Lung microvascular endothelial cell (primary cell): Measurements from ENCODE around the gene RTTN. TPM values are rescaled to one million over a fixed set of nuclear protein-coding genes. Genes with fewer than 3 reads are reported as not detected.
A peak's percentile ranks its signal among the peaks of the same experiment; 100 is the strongest.
"Not testable (repeated sequence)": the region's sequence is repeated elsewhere in the genome, so short reads cannot be mapped to it uniquely, and the experiment has no call there.

Source experiments
- DNase-seq, 2 donors: peaks; one replicate each; pipeline versions ENCODE4 v3.0.0 to v3.0.0-alpha.2; 2010; ENCODE audit warnings: low read depth in 2 of 2
- total RNA-seq: library from RNA; depleted of rRNA; stranded (reverse); fragments of >200 nt; gene quantifications from 2 replicates; pipeline ENCODE4 v1.2.1, GENCODE V29; 2014

Gene RTTN
- total RNA-seq, 1 donor from 2014 or later, result 14.7 TPM

DNA sequence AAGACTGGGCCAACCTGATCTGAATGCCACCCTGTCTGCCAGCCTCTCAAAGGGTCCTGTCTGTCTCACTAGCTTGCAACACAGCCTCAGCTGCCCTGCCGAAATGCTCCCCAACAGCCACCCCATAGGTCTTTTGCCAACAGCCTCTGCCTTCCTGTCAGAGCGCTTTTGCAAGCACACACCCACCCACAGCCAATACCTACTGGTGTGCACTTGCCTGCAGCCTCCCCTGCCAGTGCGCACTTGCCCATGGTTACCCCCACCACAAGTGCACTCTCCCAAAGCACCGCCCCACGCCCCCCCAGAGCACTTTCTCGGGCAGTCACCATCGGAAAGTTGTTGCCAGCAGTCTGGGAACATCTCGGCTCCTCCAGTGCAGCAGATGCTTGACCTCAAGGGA lies 48.6 kb downstream of the RTTN start:
- no peak for DNase-seq

DNA sequence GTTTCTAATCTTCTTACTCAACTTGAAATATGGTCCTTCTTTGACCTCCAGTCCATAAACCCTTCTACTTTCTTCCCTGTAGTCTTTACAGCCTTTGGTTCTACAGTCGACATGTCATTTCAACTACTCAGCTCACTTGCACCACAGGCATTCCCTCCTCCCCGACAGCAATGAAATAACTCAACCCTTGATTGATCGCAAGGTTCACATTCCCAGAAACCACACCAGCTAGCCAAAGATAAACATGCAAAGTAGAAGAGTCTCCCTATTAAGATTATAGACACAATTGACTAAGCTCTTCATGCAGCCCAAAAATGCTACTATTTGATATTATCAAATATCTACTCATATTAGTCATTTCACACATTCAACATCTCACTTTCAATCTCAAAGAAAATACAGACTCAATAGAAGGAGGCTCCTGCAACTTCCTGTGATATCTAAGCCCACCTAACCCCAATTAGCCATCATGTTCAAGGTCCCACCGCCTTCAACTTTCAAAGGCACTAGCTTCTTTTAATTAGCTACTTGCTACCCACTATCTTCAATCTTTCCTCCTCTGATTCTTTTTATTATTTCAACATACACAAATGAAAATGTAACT lies 50.8 kb downstream of the RTTN start:
- DNase-seq, result peak in 1 of 2 donors; percentile 23

DNA sequence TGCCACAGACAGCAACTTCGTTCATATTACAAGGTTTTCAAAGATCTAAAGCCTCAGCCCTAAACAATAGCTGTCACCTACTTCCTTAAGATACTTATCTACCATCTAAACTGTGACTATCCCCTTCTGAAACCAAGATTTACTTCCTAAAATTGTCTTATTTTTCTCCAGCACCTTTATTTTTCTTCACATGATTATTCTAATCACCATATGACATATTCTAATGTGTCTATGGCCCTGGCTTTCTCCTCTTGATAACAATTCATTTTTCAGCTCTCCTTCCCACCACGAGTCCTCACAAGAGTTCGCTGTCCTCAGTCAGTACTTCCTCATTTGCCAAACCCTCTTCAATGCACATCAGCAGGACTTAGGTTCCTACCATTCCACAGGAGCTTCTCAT lies 53.9 kb downstream of the RTTN start:
- DNase-seq, result no peak

DNA sequence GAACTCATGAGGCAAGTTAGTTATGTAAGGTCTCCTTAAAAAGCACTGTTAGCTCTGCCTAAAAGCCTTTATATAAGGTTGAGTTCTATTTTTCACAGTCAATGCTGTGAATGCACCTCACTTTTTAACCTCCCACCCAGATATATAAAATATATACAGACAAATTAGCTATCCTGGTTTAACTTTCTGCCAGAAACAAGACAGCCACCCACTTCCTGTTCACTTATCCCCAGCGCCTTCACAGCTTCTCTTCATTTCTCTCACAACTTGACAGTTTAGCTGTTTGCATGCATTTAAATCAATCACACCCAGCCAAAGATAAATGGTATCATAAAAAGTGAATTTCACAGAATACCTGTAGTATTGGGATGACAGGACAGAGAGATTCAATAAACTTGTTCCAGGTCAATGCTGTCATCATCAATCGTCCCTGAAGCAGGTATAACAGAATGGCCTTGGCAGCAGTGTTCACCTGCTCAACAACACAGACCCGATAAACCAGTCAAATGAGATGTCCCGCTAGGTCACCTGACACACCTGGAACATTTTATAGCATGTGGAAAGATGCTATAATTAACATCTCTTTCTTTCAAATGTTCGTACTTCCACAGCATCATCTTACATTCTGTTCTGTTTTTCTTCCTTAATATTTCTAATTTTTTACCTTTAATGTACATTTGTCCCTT lies 55.7 kb downstream of the RTTN start:
- DNase-seq, result no peak

DNA sequence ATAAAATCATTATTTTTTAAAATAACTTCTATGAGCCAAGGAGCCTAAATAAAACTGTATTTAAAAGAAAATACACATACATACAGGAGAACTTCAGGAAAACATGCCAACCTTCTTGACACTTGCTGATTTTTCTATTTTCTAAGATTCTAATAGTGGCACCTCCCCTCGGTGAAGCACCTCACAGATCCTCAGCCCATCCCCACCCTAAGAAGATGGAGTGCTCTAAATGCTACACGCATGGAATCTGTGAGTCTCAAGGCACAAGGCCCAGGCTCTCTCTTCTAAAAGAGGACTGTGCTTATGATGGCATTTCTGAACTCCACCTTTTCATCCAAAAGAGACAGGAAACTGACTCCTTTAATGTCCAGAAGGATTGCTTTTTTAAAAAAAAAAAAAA lies 56.3 kb downstream of the RTTN start:
- no peak for DNase-seq

DNA sequence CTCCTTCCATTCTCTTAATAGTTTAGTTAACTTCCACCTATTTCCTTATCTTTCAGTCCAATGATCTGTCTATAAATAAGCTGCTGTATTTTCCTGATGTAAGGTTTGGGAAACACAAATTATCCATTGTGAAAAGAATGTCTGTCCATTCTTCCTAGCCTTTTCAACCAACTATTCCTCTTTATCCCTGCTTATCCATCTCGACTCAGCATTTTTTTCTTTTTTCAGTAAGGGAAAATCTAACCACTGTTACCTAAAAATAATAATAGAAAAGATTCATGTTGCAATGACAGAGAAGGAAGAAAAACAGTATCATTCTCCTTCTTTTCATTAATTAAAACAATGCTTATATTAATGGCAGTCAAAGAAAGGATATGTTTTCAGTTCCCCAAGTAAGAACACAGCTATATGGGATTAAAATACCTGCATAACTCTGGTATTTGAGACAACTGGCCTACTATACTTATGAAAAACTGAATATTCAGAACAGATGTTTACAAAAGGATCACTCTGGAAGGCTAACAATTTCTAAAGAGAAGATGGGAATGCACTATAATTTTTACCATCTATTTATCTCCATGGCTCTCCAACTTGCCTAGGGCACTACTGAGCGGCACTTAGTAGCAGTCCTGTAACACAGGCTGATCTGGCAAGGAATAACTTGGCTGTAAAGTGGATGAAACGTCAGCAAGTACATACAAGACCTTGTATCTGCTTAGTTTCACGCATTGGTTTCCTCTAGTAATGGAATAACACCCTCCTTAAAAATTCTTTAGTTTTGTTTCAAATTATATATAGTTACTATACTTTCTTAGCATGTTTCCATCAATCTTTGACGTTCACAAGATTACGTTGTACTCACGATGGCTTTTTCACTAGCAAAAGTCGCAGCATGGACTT lies 57.2 kb downstream of the RTTN start:
- DNase-seq, result no peak

DNA sequence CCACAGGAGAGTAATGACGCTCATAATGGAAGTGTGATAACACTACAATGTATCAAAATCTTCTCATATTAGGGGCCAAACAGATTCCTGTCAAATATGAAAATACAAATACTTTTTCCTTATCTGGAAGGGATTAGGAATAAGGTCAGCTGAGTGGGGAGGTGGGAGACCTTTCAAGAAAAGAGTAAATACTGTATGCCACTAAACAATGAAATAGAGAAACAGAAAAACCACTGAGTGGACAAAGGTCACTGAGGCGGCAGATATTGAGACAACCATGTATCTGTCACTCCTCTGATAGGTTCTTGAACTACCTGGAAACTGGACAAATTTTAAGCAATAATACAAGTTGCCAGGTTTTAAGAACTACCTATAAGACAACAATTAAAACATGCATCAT lies 59.3 kb downstream of the RTTN start:
- DNase-seq, result no peak

DNA sequence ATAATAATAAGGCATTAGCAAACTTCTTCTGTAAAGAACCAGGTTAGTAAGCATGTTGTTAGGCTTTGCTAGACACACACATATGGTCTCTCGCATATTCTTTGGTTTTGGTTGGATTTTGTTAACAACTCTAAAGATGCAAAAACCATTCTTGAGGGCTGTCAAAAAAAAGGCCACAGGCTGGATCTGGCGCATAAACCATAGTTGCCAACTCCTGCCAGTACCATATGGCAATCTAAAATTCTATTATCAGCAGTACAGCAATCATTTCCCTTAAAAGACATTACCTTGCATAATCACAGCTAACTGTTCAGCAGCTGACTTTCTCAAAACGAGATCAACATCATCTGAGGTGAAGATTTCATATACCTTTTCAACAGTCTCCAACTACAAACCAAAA lies 63.5 kb downstream of the RTTN start:
- no peak for DNase-seq

DNA sequence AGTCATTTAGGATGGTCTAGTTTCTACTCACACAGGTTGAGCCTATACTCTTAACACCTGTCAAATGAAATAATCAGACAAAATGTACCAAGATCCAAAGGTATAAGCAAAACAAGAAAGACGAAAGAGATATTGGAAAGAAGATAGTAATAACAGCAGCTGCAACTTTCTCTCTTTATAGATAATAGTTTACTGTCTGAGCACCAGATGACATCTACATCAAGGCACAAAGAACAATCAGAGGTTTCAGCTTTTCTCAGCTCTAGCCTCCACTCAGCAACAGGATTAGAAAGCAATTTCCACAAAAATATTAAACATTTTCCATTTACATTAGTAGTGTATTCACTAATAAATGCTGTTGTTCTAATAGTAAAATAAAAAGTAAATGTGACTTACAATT lies 66.3 kb downstream of the RTTN start:
- no peak for DNase-seq

DNA sequence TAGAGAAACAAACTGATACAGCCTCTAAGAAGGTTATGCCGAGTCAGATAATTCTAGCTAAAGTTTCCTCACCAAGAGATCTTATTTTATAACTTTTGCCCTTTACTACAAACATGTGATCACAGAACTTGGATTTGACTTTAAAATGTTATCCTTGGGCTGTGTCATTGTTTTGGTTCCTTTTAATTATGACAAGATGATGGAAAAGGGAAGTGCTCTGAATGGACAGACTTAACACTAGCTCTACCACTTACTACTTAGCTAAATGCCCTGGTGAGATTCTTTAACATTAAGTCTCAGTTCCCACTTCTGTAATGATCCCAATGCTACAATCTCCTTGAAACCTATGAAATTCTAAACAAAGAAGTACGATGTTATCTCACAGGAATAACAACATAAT lies 69.9 kb downstream of the RTTN start:
- DNase-seq, result no peak

DNA sequence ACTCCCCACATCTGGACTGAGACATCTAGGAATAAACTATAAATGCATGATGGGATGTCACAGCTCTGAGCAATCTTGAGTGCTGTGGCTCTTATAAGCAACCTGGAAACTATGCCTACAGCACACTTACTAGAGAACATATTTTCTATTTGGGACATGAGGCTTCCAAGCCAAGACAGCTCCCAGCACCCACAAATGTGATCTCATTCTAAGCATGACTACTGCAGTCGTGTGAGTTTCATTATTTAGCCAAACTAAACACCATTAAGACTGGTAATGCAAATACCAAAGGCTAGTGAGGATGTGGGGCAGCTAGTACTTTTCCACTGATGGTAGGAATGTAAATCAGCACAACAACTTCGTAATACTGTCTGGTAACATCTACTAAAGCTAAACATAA lies 72.5 kb downstream of the RTTN start:
- peak; percentile 9 to 35 for DNase-seq

DNA sequence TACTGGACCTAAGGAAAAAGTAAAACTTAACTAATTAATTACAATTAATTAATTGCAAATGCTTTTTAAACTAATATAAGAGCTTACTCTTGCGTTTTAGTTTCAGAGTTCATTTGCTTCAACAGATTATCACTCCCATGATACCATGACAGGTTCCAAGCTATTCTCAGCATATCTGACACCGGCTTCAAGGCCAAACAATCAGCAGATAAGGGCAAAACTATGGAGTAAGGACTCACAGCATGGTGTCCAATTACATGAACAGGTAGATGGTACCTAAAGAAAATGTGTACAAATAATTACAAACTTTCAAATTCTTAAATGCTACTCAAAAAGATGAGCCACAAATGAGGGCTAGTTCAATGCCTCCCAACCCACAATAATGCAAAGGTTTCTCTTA lies 77.2 kb downstream of the RTTN start:
- no peak for DNase-seq

DNA sequence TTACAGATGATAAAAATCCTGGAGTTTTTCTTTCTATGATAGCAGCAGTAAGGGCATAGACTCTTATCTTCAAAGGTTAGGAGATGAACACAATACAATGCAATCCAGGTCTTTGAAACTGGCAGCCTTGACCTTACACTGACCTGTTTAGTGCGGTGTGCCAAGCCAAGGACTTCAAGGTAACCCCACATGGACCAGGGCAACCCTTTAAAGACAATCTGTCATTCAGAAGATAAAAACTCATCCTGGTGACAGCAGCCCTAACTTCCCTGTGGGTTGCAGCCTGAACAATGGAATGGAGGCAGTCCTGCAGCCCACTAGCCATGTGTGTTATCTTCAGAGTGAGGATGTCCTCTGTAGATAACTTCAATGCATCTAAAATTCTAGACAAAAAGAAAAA lies 78.1 kb downstream of the RTTN start:
- no peak for DNase-seq

DNA sequence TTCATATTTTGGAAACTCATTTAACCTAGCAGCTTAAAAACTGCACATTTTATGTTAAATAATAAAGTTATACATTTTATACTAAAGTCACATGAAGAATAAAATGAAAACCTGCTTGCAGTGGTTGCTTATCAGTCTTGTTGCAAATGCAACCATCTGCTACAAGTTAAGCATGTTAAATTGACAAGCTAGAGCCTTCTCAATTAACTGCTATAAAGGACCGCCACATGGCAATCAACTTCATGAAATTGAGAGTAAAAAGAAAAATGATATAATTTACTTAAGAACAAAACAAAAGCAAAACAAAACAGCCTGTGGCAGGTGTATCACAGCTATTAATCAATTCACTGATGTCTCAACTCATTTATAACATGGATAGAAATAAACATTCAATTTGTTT lies 78.7 kb downstream of the RTTN start:
- no peak for DNase-seq

DNA sequence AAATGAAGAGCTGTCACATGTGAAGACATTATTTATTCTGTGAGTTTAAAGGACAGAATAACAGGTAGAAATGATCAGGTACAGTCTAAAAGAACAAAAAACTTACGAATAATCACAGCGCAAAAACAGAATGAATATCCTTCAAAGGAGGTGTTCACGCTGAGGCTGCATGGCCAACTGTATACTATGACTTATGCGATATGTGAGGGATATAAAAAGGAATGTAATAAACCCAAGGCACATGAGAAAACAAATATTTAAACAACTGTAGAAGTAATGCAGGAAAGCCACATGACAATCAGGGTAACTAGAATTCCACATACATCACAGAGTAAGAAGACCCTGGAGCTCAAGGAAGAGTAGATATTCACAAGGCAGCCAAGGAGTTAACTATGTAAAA lies 81.3 kb downstream of the RTTN start:
- no peak for DNase-seq

DNA sequence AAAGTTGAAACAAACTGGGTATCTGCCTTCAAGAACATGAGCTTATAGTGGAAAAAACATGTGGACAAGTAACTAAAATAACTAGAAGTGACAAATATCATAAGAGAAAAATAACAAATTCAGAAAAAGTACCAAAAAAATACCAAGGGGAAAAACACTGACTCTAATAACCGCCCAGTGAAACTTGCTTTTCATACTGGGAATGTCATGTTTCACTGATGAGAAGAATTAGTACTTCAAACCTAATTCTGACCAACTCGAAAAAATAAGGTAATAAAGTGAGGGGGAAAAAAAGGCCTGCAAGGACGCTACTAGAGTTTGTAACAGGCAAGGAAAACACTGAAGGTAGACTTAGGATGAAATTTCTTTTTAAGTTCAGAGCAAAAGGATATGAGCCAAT lies 83.6 kb downstream of the RTTN start:
- DNase-seq, result no peak

DNA sequence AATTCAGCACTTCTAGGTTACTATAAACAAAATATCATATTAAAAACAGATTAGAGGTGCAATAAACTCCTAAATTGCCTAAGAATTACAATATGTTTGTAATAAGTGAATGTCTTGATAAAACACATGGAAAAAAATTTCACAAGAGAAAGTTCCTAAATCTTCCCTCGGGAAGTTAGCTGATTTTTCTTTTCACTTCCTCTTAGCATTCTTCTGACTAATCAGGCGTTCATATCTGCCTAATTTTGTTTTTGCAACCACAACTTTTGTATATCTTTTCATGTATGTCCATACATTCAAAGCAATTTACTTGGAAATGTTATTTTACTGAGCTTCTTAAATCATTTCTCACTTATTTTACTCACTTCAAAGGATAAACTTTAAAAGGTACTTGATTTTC lies 88.5 kb downstream of the RTTN start:
- DNase-seq, result no peak

DNA sequence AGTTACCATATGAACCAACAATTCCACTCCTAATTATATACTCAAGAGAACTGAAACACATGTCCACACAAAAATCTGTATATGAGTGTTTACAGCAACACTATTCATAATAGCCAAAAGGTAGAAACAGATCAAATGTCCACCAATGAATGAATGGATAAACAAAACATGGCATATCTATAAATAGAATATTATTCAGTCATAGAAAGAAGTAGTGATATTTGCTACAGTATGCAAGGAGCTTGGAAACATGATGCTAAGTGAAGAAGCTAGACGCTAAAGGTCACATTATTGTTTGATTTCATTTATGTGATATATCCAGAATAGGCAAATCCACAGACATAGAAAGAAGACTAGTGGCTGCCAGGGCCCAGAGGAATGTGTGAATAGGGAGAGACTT lies 92.0 kb downstream of the RTTN start:
- no peak for DNase-seq

DNA sequence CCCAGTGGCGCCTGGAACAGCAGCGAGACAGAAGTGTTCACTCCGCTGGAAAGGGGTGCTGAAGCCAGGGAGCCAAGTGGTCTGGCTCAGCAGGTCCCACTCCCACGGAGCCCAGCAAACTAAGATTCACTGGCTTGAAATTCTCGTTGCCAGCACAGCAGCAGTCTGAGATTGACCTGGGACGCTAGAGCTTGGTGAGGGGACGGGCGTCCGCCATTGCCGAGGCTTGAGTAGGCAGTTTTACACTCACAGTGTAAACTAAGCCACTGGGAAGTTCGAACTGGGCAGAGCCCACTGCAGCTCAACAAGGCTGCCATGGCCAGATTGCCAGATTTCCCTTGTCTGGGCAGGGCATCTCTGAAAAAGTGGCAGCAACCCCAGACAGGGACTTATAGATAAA lies 94.8 kb downstream of the RTTN start:
- no peak for DNase-seq

DNA sequence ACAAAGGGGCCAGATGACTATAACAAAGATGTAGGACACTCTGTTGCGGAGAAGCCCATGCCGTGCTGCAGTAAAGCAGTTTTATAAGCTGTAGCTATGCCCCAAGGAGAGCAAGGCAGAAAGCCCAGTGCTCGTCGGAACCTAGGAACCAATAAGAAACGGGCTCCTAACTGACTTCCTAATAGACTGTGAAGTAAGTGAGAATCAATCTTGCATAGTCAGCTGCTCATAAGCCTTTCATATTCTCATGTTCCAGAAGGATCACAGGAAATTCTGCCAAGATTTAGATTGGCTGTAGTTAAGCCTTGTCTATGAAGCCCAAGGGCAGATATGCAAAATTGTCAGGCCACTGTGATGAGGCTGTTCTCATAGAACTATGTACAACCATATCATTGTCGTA lies 98.4 kb downstream of the RTTN start:
- DNase-seq, result no peak

DNA sequence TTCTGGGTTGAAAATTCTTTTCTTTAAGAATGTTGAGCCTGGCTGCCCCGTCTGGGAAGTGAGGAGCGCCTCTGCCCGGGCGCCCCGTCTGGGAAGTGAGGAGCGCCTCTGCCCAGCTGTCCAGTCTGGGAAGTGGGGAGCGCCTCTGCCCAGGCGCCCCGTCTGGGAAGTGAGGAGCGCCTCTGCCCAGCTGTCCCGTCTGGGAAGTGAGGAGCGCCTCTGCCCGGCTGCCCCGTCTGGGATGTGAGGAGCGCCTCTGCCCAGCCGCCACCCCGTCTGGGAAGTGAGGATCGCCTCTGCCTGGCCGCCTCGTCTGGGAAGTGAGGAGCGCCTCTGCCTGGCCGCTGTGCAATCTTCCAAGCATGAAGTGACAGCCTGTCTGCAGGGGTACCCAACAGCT lies 102.6 kb downstream of the RTTN start:
- DNase-seq, result not testable (repeated sequence)

DNA sequence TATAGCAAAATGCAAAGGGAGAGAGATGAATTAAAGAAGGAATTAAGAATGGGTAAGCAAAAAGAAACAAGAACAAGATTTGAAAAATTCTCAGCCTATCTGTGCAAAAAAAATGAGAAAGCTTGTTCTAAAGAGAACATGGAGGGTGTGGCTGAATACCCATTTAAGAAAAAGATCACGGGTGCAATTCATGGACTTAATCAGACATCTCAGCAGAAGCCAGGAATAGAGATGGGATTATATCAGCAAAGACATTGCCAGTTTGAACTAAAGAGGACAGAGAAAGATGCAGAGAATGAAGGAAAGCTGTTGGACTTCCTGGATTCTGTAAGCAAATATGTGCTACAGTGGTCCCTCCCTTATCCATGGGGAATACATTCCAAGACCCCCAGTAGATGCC lies 115.6 kb downstream of the RTTN start:
- DNase-seq, result no peak

DNA sequence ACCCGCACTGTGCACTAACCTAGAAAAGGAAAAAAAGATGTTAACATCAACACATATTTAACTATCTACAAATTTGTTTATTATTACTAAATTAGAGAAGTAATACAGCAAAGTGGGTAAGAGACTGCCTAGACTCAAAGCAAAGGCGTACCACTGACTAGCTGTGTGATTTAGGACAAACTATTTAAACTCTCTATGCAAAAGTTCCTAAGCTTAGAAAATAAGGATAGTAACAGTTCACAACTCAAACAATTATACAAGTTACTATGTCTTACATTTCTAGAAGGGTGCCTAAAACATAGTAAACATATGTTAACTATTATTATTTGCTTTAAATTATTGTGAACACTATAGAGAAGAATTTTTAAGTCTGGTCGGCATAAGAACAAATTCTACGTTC lies 119.4 kb downstream of the RTTN start:
- no peak for DNase-seq
